Epithelial cell of esophagus (primary cell): ENCODE measurements around the gene CDH18.
"Not testable (repeated sequence)": the region's sequence is repeated elsewhere in the genome, so short reads cannot be mapped to it uniquely, and the experiment has no call there.

Source experiments
- DNase-seq: peaks from one replicate; pipeline ENCODE4 v3.0.0; 2010; ENCODE audit warnings: low read depth
- H3K4me3 ChIP-seq: 2 replicates; pipeline ENCODE4 v1.5.1; 2011; ENCODE audit warnings: mild to moderate bottlenecking, low read length, control low read depth
- TF ChIP-seq, protein P1 (sequence below): IDR thresholded peaks from 2 replicates; pipeline ENCODE4 v1.5.1; 2011; ENCODE audit warnings: low read depth, mild to moderate bottlenecking, low read length, control low read depth, inconsistent platforms; ENCODE audit not compliant: insufficient read depth; ENCODE audit errors: missing control alignments

The CDH18 gene

DNA sequence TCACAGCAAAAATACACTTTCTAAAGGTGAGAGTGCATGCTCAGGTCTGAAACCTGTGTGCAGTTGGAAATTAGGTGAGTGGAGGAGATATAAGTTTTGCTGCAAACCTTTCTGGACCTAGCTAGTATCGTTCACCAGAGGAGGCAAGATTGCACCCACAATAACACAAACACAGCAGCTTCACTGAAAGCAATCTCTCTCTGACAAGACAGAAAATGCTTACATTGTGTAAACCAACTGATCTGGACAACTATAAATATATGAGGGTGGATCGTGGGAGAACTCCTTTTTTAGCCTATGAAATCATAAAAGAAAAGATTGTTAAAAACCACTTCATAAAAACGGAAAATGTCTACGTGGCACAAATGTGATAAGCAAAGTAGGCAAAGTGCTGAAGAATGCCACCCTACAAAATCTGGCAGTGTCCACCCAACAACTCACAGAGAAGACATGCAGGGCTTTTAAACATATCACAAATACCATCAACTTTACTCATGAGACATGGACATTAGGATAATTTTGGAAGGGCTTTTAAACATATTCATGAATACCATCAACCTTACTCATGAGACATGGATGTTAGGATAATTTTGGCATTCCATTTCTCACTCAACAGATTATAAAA is 134.3 kb downstream of the CDH18 start:
- no peak overlapping the region for H3K4me3 ChIP-seq
- DNase-seq, result no peak
- TF ChIP-seq, protein P1, sequence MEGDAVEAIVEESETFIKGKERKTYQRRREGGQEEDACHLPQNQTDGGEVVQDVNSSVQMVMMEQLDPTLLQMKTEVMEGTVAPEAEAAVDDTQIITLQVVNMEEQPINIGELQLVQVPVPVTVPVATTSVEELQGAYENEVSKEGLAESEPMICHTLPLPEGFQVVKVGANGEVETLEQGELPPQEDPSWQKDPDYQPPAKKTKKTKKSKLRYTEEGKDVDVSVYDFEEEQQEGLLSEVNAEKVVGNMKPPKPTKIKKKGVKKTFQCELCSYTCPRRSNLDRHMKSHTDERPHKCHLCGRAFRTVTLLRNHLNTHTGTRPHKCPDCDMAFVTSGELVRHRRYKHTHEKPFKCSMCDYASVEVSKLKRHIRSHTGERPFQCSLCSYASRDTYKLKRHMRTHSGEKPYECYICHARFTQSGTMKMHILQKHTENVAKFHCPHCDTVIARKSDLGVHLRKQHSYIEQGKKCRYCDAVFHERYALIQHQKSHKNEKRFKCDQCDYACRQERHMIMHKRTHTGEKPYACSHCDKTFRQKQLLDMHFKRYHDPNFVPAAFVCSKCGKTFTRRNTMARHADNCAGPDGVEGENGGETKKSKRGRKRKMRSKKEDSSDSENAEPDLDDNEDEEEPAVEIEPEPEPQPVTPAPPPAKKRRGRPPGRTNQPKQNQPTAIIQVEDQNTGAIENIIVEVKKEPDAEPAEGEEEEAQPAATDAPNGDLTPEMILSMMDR, result no peak

DNA sequence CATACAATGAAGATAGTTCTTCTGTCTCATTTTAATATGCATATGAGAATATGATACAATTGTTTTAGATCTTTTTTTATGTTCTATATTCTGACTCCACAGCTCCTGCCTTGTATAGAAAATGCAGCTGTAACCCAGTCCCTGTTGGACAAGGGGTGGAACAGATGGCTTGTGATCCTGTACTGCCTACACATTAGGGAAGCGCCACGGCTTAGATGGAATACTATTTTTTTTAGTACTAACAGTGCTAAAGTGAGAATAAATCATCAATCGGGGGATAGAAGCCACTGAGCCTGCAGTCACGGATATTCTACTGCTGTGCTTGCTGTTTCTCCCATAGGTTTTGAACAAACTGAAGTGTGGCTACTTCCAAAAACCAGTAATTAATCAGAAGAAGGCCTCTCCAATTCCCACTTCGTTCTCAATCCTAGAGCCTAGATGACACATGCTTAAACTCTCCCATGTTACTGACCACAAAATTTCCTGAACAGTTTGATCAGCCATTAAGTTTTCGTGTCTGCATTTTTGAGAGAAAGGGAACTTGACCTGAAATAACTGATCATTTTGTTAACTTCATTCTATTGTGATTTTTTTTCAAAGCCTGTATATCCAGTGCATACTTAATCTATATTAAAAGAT is 150.3 kb downstream of the CDH18 start:
- TF ChIP-seq, protein P1, result no peak
- no peak overlapping the region for H3K4me3 ChIP-seq
- DNase-seq, result no peak

DNA sequence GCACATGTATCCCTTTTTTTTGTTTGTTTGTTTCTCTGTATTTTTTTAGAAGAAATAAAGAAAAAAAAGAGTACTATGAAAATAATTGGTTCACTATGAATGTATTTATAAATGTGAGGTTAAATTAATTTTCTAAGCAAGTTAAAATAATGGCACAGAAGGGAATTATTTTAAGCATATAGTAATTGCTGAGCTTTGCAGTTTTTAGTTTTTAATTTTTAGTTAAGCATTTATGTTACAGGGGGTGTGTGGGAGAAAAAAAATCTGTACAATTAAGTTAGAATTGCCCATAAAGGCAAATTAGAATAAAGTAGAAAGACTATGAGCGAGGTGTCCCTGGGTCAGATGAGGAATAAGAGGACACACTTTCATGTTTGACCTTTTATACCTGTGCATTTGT is 152.6 kb downstream of the CDH18 start:
- DNase-seq, result no peak
- TF ChIP-seq, protein P1, result no peak
- no peak overlapping the region for H3K4me3 ChIP-seq

DNA sequence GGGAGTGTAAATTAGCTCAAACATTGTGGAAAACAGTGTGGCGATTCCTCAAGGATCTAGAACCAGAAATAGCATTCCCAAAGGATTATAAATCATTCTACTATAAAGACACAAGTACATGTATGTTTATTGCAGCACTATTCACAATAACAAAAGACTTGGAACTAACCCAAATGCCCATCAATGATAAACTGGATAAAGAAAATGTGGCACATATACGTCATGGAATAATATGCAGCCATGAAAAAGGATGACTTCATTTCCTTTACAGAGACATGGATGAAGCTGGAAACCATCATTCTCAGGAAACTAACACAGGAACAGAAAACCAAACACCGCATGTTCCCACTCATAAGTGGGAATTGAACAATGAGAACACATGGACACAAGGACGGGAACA is 175.3 kb downstream of the CDH18 start:
- DNase-seq, H3K4me3 ChIP-seq: not testable (repeated sequence)

DNA sequence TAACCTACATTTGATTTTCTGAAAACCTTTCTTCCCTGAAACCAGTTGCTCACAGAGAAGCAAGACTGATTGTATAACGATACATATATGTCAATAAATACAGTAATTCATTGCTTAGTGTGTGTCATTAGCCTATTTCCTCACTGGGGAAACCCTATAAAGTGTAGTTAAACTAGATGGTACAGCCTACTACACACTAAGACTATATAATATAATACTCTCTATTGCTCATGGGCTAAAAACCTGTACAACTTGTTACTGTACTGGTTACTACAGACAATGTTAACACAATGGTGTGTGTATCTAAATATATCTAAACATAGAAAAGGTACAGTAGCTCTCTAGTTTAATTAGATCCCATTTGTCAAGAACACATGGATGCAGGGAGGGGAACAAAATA is 181.2 kb downstream of the CDH18 start:
- peak; percentile 51 for DNase-seq
- H3K4me3 ChIP-seq, result no peak overlapping the region

DNA sequence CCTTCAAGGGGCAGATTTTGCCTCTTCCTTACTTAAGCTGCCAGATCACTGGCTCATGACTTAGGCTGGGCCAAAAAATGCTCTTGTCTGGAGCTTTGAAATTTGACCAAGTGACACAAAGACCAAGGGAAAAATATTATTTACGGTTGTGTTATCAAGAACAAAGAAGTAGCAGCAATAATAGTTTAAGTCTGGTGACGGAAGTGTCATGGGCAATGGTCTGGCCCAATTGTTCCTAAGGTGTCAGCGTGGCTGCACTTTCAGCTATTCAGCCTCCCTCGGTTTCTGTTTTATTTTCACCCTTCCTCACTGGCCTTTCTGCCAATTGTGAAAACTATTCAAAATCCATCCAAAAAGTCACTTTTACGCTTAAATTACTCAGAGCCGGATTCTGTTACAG is 185.3 kb downstream of the CDH18 start:
- no peak overlapping the region for H3K4me3 ChIP-seq

More for the DNA sequence above, 181.2 kb downstream of the CDH18 start:
- TF ChIP-seq, protein P1, result no peak

DNA sequence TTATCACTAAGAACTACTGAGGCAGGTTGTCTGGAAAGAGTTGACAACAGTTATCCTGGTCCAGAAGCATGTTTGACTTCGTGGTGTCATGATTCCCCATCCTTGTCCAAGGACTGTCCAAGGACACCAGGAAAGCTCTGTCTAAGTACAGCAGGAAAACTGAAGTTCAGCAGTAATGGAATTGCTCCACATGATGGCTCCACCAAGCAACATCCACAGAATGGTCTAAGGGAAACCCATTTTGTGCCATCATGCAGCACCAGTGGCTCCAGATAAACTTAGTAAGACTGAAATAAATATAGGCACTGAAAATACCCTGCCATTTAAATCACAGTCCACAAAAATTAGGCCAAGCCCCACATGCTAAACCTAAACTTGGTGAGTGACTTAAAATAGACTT is 192.8 kb downstream of the CDH18 start:
- TF ChIP-seq, protein P1, result peak; percentile 65
- H3K4me3 ChIP-seq, result no peak overlapping the region

More for the DNA sequence above, 185.3 kb downstream of the CDH18 start:
- TF ChIP-seq, protein P1, result no peak
- DNase-seq, result no peak

More for the DNA sequence above, 192.8 kb downstream of the CDH18 start:
- DNase-seq, result peak; percentile 54
